Skin of body (tissue), 2 donors: ENCODE measurements around the gene MYG1. TPM values are rescaled to one million over a fixed set of nuclear protein-coding genes. Genes with fewer than 3 reads are reported as not detected.

ENCODE experiments used
- DNase-seq: peaks from one replicate; lab custom pipeline; 2025; lab: John Stamatoyannopoulos, UW
- total RNA-seq: library from RNA; depleted of rRNA; stranded (reverse); fragments of >200 nt; gene quantifications from one replicate; pipeline ENCODE4 v1.2.3, GENCODE V29; 2014

Gene MYG1
- total RNA-seq, 1 donor from 2014 or later: 19.8 TPM

DNA sequence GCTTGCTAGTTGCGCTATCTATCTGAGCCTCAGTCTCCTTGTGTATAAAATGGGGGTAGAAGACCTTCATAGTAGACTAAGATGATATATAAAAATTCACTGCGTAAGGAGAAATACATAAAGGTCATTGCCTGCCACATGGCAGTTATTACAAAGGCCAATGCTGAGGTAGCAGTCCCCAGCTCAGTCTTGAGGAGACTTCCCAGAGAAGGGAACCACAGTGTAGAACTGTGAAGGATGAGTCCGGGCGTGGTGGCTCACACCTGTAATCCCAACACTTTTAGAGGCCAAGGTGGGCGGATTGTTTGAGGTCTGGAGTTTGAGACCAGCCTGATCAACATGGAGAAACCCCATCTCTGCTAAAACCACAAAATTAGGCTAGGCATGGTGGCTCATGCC, 53.8 kb downstream of the MYG1 start:
- DNase-seq: no peak

GRCh38 chr12:53355121-53355520, 55.6 kb downstream of the MYG1 start:
- no peak for DNase-seq

Other genes starting within 250 kb of the MYG1 start
- gene TNS2, start 249.6 kb upstream of the MYG1 start, total RNA-seq: 28.9 TPM
- gene SPRYD3, start 220.3 kb upstream of the MYG1 start, total RNA-seq: 13.1 TPM
- gene IGFBP6, start 202.0 kb upstream of the MYG1 start, total RNA-seq: 27.7 TPM
- gene SOAT2, start 196.2 kb upstream of the MYG1 start, total RNA-seq: not detected
- gene ZNF740, start 119.0 kb upstream of the MYG1 start, total RNA-seq: 18.1 TPM
- 75.0 TPM for gene CSAD, start 118.8 kb upstream of the MYG1 start, total RNA-seq
- gene ITGB7, start 92.4 kb upstream of the MYG1 start, total RNA-seq: 2.5 TPM
- 65.2 TPM for gene RARG, start 67.5 kb upstream of the MYG1 start, total RNA-seq
- 5.6 TPM for gene ESPL1, start 31.4 kb upstream of the MYG1 start, total RNA-seq
- gene PFDN5, start 4.2 kb upstream of the MYG1 start, total RNA-seq: 421 TPM
- 28.0 TPM for gene AAAS, start 21.9 kb downstream of the MYG1 start, total RNA-seq
- 0.30 TPM for gene SP7, start 36.7 kb downstream of the MYG1 start, total RNA-seq
- 43.6 TPM for gene SP1, start 80.5 kb downstream of the MYG1 start, total RNA-seq
- gene AMHR2, start 124.2 kb downstream of the MYG1 start, total RNA-seq: not detected
- 18.2 TPM for gene PRR13, start 142.0 kb downstream of the MYG1 start, total RNA-seq
- gene PCBP2, start 152.4 kb downstream of the MYG1 start, total RNA-seq: 304 TPM
- gene MAP3K12, start 199.8 kb downstream of the MYG1 start, total RNA-seq: 12.8 TPM
- gene TARBP2, start 201.6 kb downstream of the MYG1 start, total RNA-seq: 23.8 TPM
- 0.59 TPM for gene NPFF, start 207.8 kb downstream of the MYG1 start, total RNA-seq